H9 (cell line): ENCODE data around the gene TJAP1. TPM values are rescaled to one million over a fixed set of nuclear protein-coding genes. Genes with fewer than 3 reads are reported as not detected.

Experiments used
- DNase-seq: peaks from one replicate; pipeline ENCODE4 v3.0.0-alpha.2; 2017
- H2AFZ ChIP-seq: one replicate; pipeline ENCODE4 v1.6.1; 2013; ENCODE audit warnings: mild to moderate bottlenecking, low read length, control low read depth, moderate library complexity
- H2AK5ac ChIP-seq: 2 replicates; pipeline ENCODE4 v1.6.1; 2013; ENCODE audit warnings: low read length, control low read depth, mixed read lengths; ENCODE audit not compliant: insufficient read length
- H2BK120ac ChIP-seq: one replicate; pipeline ENCODE4 v1.6.1; 2013; ENCODE audit warnings: low read depth, mild to moderate bottlenecking, low read length, control low read depth, inconsistent platforms; ENCODE audit not compliant: poor library complexity, severe bottlenecking
- H2BK12ac ChIP-seq: 2 replicates; pipeline ENCODE4 v1.6.1; 2013; ENCODE audit warnings: low read length, control low read depth, mixed read lengths, low read depth; ENCODE audit not compliant: insufficient read length
- H2BK15ac ChIP-seq: 2 replicates; pipeline ENCODE4 v1.6.1; 2013; ENCODE audit warnings: low read depth, low read length, control low read depth
- H2BK20ac ChIP-seq: one replicate; pipeline ENCODE4 v1.6.1; 2013; ENCODE audit warnings: low read depth, mild to moderate bottlenecking, low read length, control low read depth, inconsistent platforms; ENCODE audit not compliant: poor library complexity, severe bottlenecking
- H2BK5ac ChIP-seq: 2 replicates; pipeline ENCODE4 v1.6.1; 2013; ENCODE audit warnings: low read length, control low read depth, mixed read lengths; ENCODE audit not compliant: insufficient read length
- H3K14ac ChIP-seq: 2 replicates; pipeline ENCODE4 v1.6.1; 2013; ENCODE audit warnings: low read length, control low read depth; ENCODE audit not compliant: insufficient read depth
- H3K18ac ChIP-seq: 2 replicates; pipeline ENCODE4 v1.6.1; 2013; ENCODE audit warnings: low read depth, mild to moderate bottlenecking, mixed read lengths, low read length, control low read depth; ENCODE audit not compliant: insufficient read length
- H3K23ac ChIP-seq: 2 replicates; pipeline ENCODE4 v1.6.1; 2013; ENCODE audit warnings: low read length, control low read depth, mixed read lengths, low read depth; ENCODE audit not compliant: insufficient read length
- H3K23me2 ChIP-seq: 2 replicates; pipeline ENCODE4 v1.6.1; 2013; ENCODE audit warnings: low read depth, mild to moderate bottlenecking, mixed read lengths, low read length, control low read depth; ENCODE audit not compliant: insufficient read length, poor library complexity, severe bottlenecking
- H3K27ac ChIP-seq: 2 replicates; pipeline ENCODE4 v1.5.1; 2013; ENCODE audit warnings: low read length, control low read depth, mixed read lengths, low read depth; ENCODE audit not compliant: insufficient read length
- H3K27me3 ChIP-seq: 2 replicates; pipeline ENCODE4 v1.6.1; 2013; ENCODE audit warnings: low read length, control low read depth, inconsistent platforms; ENCODE audit not compliant: insufficient read depth
- H3K4ac ChIP-seq: 2 replicates; pipeline ENCODE4 v1.6.1; 2013; ENCODE audit warnings: low read depth, mild to moderate bottlenecking, control low read depth, inconsistent platforms, low read length, moderate library complexity
- H3K4me1 ChIP-seq: 2 replicates; pipeline ENCODE4 v1.6.1; 2013; ENCODE audit warnings: low read length, control low read depth, inconsistent platforms; ENCODE audit not compliant: insufficient read depth
- H3K4me2 ChIP-seq: 2 replicates; pipeline ENCODE4 v1.6.1; 2013; ENCODE audit warnings: low read length, control low read depth, mixed read lengths; ENCODE audit not compliant: insufficient read length, insufficient read depth
- H3K56ac ChIP-seq: 2 replicates; pipeline ENCODE4 v1.6.1; 2013; ENCODE audit warnings: low read depth, mild to moderate bottlenecking, mixed read lengths, low read length, control low read depth; ENCODE audit not compliant: insufficient read length
- H3K79me1 ChIP-seq: 2 replicates; pipeline ENCODE4 v1.6.1; 2013; ENCODE audit warnings: low read depth, mild to moderate bottlenecking, moderate library complexity, low read length, control low read depth, inconsistent platforms; ENCODE audit not compliant: insufficient read depth, poor library complexity, severe bottlenecking
- H3K79me2 ChIP-seq: 2 replicates; pipeline ENCODE4 v1.6.1; 2013; ENCODE audit warnings: low read length, control low read depth, inconsistent platforms; ENCODE audit not compliant: insufficient read depth
- H3K9ac ChIP-seq: 2 replicates; pipeline ENCODE4 v1.6.1; 2013; ENCODE audit warnings: low read length, control low read depth, mixed read lengths; ENCODE audit not compliant: insufficient read length; ENCODE audit errors: extremely low read depth
- H3K9me3 ChIP-seq: one replicate; pipeline ENCODE4 v1.6.1; 2013; ENCODE audit warnings: low read depth, low read length, inconsistent platforms; ENCODE audit not compliant: control insufficient read depth
- H3T11ph ChIP-seq: one replicate; pipeline ENCODE4 v1.6.1; 2013; ENCODE audit warnings: mild to moderate bottlenecking, low read length, control low read depth, inconsistent platforms
- H4K20me1 ChIP-seq: one replicate; pipeline ENCODE4 v1.6.1; 2013; ENCODE audit not compliant: control insufficient read depth, insufficient read length, insufficient read depth
- H4K5ac ChIP-seq: 2 replicates; pipeline ENCODE4 v1.6.1; 2013; ENCODE audit warnings: low read depth, mild to moderate bottlenecking, mixed read lengths, low read length, control low read depth; ENCODE audit not compliant: insufficient read length
- H4K8ac ChIP-seq: replicated peaks from 2 replicates; pipeline ENCODE4 v1.6.1; 2013; ENCODE audit warnings: low read length, control low read depth, mixed read lengths, low read depth; ENCODE audit not compliant: insufficient read length
- H4K91ac ChIP-seq: 2 replicates; pipeline ENCODE4 v1.6.1; 2013; ENCODE audit warnings: low read depth, mild to moderate bottlenecking, moderate library complexity, mixed read lengths, low read length, control low read depth; ENCODE audit not compliant: insufficient read length
- H3K27ac Mint-ChIP-seq, 3 experiments: 2 replicates in 2 of 3; 3 replicates in 1 of 3; pipeline ENCODE4 v1.8.0; 2020 to 2021; ENCODE audit warnings: mixed read lengths in 3 of 3, mild to moderate bottlenecking in 1 of 3, moderate library complexity in 1 of 3
- H3K27me3 Mint-ChIP-seq: 2 replicates; pipeline ENCODE4 v1.8.0; 2021; ENCODE audit warnings: low read depth, mild to moderate bottlenecking, moderate library complexity, mixed read lengths
- H3K36me3 Mint-ChIP-seq, 3 experiments: 2 replicates in 2 of 3; 3 replicates in 1 of 3; pipeline ENCODE4 v1.8.0; 2020 to 2021; ENCODE audit warnings: low read depth in 3 of 3, mixed read lengths in 3 of 3; ENCODE audit not compliant: insufficient read depth in 1 of 3
- H3K4me1 Mint-ChIP-seq, 2 experiments: 2 replicates each; pipeline ENCODE4 v1.8.0; 2020; ENCODE audit warnings: mixed read lengths in 2 of 2
- H3K4me3 Mint-ChIP-seq, 2 experiments: 2 replicates in 1 of 2; 3 replicates in 1 of 2; pipeline ENCODE4 v1.8.0; 2020 to 2021; ENCODE audit warnings: mild to moderate bottlenecking in 2 of 2, mixed read lengths in 2 of 2, moderate library complexity in 1 of 2
- H3K9me3 Mint-ChIP-seq, 2 experiments: 2 replicates in 1 of 2; 3 replicates in 1 of 2; pipeline ENCODE4 v1.8.0; 2020; ENCODE audit warnings: mild to moderate bottlenecking in 2 of 2, mixed read lengths in 2 of 2, moderate library complexity in 1 of 2
- WGBS: extraction: QIAGEN DNeasy Blood & Tissue Kit; methylation state at CpG from one replicate; pipeline ENCODE4 v1.1.7; 2013; ENCODE audit warnings: missing lambda C conversion rate, low lambda C conversion rate, mixed read lengths; ENCODE audit not compliant: insufficient read length; ENCODE audit errors: extremely low coverage; 5-methylcytosine and 5-hydroxymethylcytosine counted together
- total RNA-seq: library from RNA; stranded (reverse); gene quantifications from 2 replicates; pipeline ENCODE4 v1.2.1, GENCODE V29; 2021
- TF ChIP-seq, protein P1 (sequence below): fragments of 200-600 bp; sonication (generic); conservative IDR thresholded peaks from 3 replicates; pipeline ENCODE4 v1.8.0; 2021; ENCODE audit warnings: antibody characterized with exemption, mild to moderate bottlenecking

Gene TJAP1
- total RNA-seq, 1 experiment from 2014 or later = 45.1 TPM

DNA sequence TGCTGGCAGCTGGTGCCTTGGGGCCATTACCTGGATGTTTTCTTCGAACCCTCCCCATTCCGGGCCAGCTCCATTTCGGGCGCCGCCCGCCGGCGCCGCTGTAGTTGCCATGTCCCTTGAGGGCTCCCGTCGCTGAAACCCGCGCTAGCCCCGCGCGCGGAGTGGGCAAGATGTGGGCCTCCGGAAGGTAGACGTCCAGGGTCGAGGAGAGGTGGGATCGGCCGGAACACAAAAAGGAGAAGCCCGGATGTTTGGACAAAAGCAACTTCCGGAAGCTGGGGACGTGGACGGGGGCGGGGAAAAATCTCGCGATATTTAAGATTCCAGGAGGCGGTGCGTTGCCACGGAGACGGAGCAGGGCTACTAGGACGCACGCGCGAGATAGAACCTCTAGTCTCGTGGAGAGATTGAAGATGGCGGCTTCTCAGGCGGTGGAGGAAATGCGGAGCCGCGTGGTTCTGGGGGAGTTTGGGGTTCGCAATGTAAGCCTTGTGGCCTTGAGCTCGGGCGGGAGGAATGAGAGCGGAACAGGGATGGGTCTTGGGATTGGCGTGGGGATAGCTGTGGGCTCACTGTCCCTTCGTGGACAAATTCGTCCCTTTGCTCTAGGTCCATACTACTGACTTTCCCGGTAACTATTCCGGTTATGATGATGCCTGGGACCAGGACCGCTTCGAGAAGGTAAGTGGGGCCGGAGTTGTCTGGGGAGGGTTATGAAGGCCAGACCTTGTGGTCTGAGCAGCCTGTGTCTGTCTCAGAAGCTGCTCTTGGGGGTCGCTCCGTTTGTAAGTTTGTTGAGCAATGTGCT, 39.5 kb downstream of the TJAP1 start, which contains the start of the genes POLR1C and YIPF3:
Gene POLR1C (plus strand): TSS at position 393 of the 808 bp plus-strand sequence. CDS start 21 bp downstream, at position 414.
Gene YIPF3 (minus strand): TSS at position 230 of the 808 bp plus-strand sequence. CDS start 119 bp downstream, at position 111.
- no peaks in the 10 kb centered on the region for H3K9me3 Mint-ChIP-seq
- WGBS = no CpG with 5 or more reads among the region's 57 CpGs

More for the DNA sequence above, 39.5 kb downstream of the TJAP1 start, which contains the start of the genes POLR1C and YIPF3:
- no peak within 1 kb of the TSS for H4K5ac ChIP-seq
- H2BK120ac ChIP-seq = no peak within 1 kb of the TSS
- H3K9me3 ChIP-seq = no peaks in the 10 kb centered on the region
- H2BK5ac ChIP-seq = peak within 1 kb of the TSS; percentile 11
- H3K4me1 ChIP-seq = no peaks in the 10 kb centered on the region
- TF ChIP-seq, protein P1, sequence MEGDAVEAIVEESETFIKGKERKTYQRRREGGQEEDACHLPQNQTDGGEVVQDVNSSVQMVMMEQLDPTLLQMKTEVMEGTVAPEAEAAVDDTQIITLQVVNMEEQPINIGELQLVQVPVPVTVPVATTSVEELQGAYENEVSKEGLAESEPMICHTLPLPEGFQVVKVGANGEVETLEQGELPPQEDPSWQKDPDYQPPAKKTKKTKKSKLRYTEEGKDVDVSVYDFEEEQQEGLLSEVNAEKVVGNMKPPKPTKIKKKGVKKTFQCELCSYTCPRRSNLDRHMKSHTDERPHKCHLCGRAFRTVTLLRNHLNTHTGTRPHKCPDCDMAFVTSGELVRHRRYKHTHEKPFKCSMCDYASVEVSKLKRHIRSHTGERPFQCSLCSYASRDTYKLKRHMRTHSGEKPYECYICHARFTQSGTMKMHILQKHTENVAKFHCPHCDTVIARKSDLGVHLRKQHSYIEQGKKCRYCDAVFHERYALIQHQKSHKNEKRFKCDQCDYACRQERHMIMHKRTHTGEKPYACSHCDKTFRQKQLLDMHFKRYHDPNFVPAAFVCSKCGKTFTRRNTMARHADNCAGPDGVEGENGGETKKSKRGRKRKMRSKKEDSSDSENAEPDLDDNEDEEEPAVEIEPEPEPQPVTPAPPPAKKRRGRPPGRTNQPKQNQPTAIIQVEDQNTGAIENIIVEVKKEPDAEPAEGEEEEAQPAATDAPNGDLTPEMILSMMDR = no peak
- no peak within 1 kb of the TSS for H2BK12ac ChIP-seq
- no peak within 1 kb of the TSS for H3K27ac ChIP-seq
- no peak within 1 kb of the TSS for H2AK5ac ChIP-seq
- no peak within 1 kb of the TSS for H2BK15ac ChIP-seq
- no peak within 1 kb of the TSS for H3K23ac ChIP-seq
- Mint-ChIP-seq H3K27ac (peak within 1 kb of the TSS in 2 of 3 experiments; percentile 65 to 84; a peak in 2 of 7 replicates), H3K4me3 (no peak within 1 kb of the TSS), H3K4me1 (peaks cover 15 to 19% of the 10 kb centered on the region in 2 experiments), H3K27me3 (no peaks in the 10 kb centered on the region), H3K36me3 (peaks cover 39 to 43% (median 42%) of the 10 kb centered on the region in 3 experiments)
- H3K23me2 ChIP-seq = peaks cover 9% of the 10 kb centered on the region
- peak within 1 kb of the TSS; percentile 9 for H3K56ac ChIP-seq
- no peak within 1 kb of the TSS for H4K91ac ChIP-seq
- peaks cover 17% of the 10 kb centered on the region; the same call in 1 of the 2 replicates for H3K79me2 ChIP-seq
- peak within 1 kb of the TSS; percentile 94 for H3K14ac ChIP-seq
- no peaks in the 10 kb centered on the region for H4K20me1 ChIP-seq
- peak within 1 kb of the TSS; percentile 20 for H4K8ac ChIP-seq
- H3K27me3 ChIP-seq = no peaks in the 10 kb centered on the region
- no peak within 1 kb of the TSS for H2BK20ac ChIP-seq
- H2AFZ ChIP-seq = no peak within 1 kb of the TSS
- H3K4ac ChIP-seq = no peak within 1 kb of the TSS
- peak within 1 kb of the TSS; percentile 99 for H3K9ac ChIP-seq
- DNase-seq = peak; percentile 97
- H3K4me2 ChIP-seq = peak within 1 kb of the TSS; percentile 98
- no peak within 1 kb of the TSS for H3T11ph ChIP-seq
- H3K18ac ChIP-seq = peak within 1 kb of the TSS; percentile 78
- H3K79me1 ChIP-seq = peaks cover 13% of the 10 kb centered on the region
